GM21619 (cell line): Measurements from ENCODE around the gene LRTM2.

Source experiments
- ATAC-seq: cut with Tn5 transposase; IDR thresholded peaks from one replicate; pipeline ENCODE4 v1.9.1; 2021; ENCODE audit not compliant: unreplicated experiment

Gene LRTM2

DNA sequence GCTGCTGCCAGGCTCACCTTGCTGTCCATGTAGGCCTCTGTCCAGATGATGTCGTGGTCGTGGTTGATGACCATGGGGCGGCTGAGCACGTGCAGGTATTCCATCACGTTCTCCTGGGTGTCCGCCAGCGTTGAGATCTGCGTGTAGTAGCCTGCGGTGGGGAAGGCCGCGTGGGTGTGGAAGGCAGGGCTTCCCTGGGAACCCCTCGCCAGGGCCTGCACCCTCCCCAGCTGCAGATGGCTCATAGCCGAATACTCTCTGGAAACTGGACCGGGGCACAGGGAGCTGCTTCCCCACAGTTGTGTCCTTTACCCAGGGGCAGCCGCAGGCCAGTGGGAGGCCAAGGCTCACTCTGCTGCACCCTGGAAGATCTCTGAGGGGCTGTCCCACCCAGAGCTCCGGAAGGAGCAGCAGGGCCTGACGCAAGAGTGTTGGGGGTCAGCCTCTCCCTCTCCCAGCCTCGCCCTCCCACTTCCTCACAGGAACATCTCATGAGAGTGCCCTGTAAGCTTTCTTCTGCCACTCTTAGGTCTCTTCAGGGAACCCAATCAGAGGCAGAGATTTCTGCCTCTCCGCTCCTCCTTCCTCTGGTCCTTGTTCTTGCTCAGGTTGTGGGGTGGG, 62.6 kb downstream of the LRTM2 start:
- no peak for ATAC-seq

DNA sequence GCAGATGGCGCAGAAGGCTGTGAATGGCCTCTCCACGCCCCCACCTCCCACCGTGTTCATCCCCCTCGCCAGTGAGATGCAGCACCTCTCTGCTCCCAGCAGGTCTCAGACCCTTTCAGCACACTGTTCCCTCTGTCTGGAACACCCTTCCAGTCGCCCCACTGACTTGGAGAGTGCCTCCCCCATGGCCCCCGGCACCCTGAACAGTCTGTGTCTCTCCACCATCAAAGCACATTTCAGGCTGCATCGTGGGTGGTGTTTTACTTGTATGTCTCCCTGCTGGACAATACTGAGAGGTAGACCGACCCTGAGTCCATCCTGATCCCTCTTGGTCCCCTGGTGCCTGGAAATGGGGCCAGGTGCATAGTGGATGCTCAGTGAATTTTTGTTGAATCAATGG, 63.1 kb downstream of the LRTM2 start:
- no peak for ATAC-seq

DNA sequence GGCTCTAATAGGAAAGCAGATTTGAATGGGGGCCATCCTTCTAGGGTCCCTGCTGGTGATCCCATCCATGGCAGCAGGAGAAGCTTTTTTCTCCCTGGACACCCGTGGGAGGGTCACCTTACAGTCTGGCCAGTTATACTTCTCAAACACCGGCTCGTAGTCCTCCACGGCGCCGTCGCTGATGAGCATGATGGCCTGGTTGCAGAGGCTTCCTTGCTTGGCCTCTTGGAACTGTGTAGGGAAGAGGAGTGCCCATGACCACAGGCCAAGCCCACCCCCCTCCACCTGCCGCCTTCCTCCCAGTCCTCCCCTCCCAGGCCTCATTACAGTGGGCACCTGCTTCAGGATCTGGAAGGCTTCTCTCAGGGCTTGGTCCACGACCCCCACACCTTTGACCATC, 64.3 kb downstream of the LRTM2 start:
- ATAC-seq: no peak

GRCh38 chr12:1885082-1885596, 64.8 kb downstream of the LRTM2 start:
- no peak for ATAC-seq

DNA sequence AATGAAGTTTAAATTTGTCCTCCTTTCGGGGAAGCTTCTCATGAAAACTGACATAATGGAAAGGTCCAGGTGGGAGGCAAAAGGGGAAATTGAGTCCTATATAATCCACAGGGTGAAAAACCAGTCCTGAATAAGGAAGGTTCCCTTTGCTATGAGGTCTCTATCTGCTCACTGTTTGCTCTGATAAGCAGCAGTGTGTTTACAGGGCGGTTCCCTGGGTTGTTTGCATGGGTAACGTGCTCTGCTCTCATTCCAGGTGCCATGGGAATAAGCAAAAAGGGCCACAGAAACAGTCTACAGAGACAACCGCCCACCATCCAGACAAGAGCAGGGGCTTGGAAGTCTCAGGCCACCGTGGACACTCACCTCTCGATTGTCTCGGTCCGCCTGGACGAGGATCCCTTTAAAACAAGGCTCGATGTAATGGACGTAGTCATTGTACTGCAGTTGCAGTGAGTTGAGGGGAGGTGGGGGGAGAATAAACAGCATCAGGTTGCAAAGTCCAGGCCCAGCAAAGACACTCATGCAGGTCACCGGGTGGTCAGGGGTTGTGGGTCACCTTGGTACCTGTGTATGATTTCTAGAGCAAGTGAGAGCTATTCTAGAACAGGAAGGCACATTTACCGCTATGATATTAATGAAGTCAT, 65.4 kb downstream of the LRTM2 start:
- ATAC-seq: no peak
